Measurements from ENCODE around the gene RCN1. TPM values are rescaled to one million over a fixed set of nuclear protein-coding genes. Genes with fewer than 3 reads are reported as not detected.
"Not testable (repeated sequence)": the region's sequence is repeated elsewhere in the genome, so short reads cannot be mapped to it uniquely, and the experiment has no call there.

RCN1 gene
- total RNA-seq, 1 donor from 2014 or later, result 97.8 TPM

- no peak for DNase-seq
Observed at GRCh38 chr11:32113200-32113919, 22.5 kb downstream of the RCN1 start.

DNA sequence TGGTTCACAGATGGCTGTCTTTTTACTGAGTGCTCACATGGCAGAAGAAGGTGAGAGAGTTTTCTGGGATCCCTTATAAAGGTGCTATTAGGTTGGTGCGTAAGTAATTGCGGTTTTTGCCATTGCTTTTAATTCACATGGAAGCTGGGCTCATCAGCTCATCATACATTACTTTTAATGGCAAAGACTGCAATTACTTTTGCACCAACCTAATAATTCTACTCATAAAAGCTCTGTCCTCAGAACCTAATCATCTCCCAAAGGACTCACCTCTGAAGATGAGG is 23.0 kb downstream of the RCN1 start:
- DNase-seq, result no peak

DNA sequence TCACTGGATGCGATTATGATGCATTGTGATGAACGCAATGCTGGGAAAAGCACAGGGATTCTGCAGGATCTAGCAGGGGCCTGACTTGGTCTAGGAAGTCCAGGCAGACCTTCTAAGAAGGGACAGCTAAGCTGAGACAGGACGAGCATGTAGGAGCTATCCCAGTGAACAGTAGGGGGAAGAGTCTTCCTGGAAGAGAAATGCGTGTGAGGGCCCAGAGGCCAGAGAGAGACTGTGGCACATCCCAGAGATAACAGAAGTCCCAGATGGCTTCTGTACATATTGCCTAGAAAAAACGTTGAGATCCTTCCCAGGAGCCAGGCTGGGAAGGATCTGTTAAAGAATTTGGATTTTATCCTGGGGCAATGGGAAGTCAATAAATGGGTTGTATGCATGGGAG is 24.6 kb downstream of the RCN1 start:
- no peak for DNase-seq

- DNase-seq, result no peak
Observed at GRCh38 chr11:32116668-32117067, 25.8 kb downstream of the RCN1 start.

- no peak for DNase-seq
Observed at GRCh38 chr11:32118025-32118974, 27.4 kb downstream of the RCN1 start.

- not testable (repeated sequence) for DNase-seq
Observed at GRCh38 chr11:32119139-32119538, 28.3 kb downstream of the RCN1 start.

DNA sequence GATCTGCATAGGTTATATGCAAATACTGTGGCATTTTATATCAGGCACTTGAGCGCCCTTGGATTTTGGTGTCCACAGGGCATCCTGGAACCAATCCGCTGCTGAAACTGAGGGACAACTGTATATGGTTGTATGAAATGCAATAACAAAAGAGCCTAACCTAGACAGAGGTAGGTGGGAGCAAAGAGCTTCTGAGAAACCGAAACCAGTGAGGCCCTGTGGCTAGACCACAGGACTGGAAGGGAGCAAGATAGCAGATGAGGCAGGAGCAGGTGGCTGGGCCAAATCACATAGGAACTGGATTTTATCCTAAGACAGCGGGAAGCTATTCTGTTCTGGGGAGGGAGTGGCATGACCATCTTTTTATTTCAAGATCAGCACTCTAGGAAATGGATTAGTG is 30.1 kb downstream of the RCN1 start:
- DNase-seq, result no peak

DNA sequence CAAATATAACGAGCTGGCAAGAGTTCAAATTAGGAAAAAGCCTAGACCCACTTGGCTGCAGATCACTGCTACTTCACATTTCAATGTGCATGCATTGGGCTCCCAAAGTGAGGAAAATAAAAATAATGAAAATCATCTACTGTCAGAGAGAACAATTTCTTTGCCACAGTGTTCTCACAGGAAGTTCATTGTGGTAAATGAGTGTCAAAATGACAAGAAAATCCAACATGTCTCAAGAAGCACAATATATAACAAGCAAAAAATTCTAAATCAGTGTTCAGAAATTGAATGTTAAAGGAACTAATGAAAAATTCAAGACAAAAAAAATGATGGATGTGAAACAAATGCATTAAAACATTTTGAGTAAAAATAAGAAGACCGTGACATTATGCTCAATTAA is 31.3 kb downstream of the RCN1 start:
- DNase-seq, result no peak

DNA sequence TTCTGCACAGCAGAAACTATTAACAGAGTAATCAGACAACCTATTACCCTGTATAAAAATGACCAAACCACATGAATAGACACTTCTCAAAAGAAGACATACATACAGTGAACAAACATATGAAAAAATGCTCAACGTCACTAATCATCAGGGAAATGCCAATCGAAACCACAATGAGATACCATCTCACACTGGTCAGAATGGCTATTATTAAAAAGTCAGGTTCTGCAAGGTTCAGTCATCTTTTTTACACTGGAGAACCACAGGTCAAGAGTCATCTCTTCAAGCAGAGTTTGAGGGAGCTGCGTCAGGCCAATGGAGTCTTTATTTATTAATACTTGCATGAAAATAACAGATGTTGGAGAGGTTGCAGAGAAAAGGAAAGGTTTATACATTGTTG is 40.4 kb downstream of the RCN1 start:
- no peak for DNase-seq

- DNase-seq, result no peak
Observed at GRCh38 chr11:32136657-32137056, 45.8 kb downstream of the RCN1 start.

GRCh38 chr11:32137263-32137662 is 46.4 kb downstream of the RCN1 start:
- DNase-seq, result no peak

- no peak for DNase-seq
Observed at GRCh38 chr11:32137869-32138268, 47.0 kb downstream of the RCN1 start.

GRCh38 chr11:32138902-32139301 is 48.0 kb downstream of the RCN1 start:
- DNase-seq, result no peak

DNA sequence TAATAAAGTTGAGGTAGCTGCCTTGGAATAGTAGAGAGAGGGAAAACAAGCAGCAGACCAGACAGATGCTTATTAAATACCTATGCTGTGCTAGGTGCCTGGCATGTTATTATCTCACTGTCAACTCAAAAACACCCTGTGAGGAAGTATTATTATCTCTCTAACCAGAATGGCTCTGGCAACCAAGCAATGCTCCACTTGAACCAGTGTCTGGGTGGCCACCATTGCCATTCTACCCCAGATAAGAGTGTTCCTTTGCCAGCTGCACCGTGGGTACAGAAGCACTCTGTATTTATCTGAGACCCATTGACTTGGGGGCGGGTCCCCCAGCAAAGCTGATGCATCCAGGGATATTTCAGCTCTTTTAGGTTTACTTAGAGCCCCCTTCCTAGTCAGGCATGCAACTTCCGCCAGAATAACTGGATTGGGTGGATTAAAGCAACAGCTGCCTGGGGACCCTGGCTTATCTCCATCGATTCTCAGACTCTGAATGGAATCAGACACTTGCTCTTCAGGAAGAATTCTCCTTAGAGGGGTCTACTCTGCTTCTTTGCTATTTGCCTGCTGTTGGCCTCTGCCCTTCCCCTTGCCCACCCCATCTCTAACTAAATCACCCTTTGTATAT is 49.1 kb downstream of the RCN1 start:
- no peak for DNase-seq

GRCh38 chr11:32141745-32142546 is 51.1 kb downstream of the RCN1 start:
- no peak for DNase-seq

DNA sequence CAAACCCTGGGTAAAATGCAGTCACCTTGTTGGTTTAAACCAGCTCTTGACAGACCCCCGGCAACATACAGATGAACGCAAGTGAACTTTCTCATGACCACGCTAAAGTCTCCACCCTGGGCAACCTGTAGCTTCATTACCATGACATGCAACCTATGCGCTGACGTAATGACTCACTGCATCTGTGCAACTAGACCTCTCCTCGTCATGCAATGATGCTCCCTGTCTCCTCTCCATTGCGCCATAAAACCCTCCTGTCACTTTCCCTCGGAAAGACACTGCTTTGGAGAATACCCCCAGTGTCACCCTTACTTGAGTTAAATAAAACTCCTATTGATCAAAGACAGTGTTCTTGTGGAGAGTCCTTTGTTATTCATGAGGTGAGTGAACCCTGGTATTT is 52.5 kb downstream of the RCN1 start:
- DNase-seq, result no peak

- DNase-seq, result no peak
Observed at GRCh38 chr11:32145282-32145681, 54.4 kb downstream of the RCN1 start.

GRCh38 chr11:32148895-32149294 is 58.0 kb downstream of the RCN1 start:
- no peak for DNase-seq

DNA sequence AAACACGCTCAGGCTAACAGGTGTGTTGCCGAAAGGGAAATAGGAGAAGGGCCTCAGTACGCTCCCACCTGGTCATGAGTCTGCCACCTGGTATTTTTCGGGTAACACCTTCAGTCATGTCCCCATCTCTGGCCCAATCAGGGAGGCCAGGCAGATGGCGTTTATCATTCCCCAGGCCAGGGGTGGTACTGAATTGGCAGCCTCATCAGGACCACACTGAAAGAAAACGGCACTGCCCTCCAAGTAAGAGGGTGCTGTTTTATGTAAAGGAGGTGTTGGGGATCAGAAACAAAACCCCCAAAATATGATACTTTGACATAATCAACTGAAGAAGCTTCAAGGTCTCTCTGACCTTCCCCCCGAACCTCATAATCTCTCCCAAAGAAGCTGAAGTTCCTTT is 58.9 kb downstream of the RCN1 start:
- DNase-seq, result no peak

GRCh38 chr11:32151027-32151426 is 60.2 kb downstream of the RCN1 start:
- no peak for DNase-seq

DNA sequence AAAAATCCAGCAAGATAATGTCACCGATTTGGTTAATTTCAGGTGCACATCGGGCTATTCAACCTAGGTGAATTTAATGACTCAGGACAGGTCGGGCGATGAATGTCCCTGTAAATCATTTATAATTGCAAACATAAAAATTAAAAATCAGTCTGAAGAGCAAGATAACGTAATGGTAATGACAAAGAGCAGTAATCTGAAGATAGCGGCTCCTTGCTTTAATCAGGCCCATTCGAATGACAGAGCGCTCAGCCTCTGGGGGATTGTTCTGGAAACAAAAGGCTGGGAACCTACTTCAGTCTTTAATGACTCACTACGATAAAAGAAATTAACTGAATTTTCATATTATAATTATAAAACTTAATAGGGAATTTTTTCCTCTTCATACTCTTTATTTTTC is 61.3 kb downstream of the RCN1 start:
- no peak for DNase-seq

- DNase-seq, result no peak
Observed at GRCh38 chr11:32152821-32153220, 61.9 kb downstream of the RCN1 start.

GRCh38 chr11:32153747-32154146 is 62.9 kb downstream of the RCN1 start:
- DNase-seq, result no peak
